Smooth muscle cell (in vitro differentiated cells): Measurements from ENCODE around the gene ABL1. TPM values are rescaled to one million over a fixed set of nuclear protein-coding genes. Genes with fewer than 3 reads are reported as not detected.

Experiments used
- DNase-seq: peaks from one replicate; lab custom pipeline; 2025; ENCODE audit not compliant: unreplicated experiment; lab: John Stamatoyannopoulos, UW
- H2AFZ ChIP-seq: fragments of 200-600 bp; sonication (generic); 2 replicates; pipeline ENCODE4 v1.6.0; 2016; ENCODE audit warnings: antibody characterized with exemption, low read depth, mild to moderate bottlenecking
- H3F3A ChIP-seq: fragments of 200-600 bp; sonication (generic); 2 replicates; pipeline ENCODE4 v1.6.0; 2017; ENCODE audit warnings: antibody characterized with exemption, low read depth
- H3K27ac ChIP-seq: fragments of 200-600 bp; sonication (generic); 2 replicates; pipeline ENCODE4 v1.5.1; 2016; ENCODE audit warnings: low read depth, mild to moderate bottlenecking
- H3K27me3 ChIP-seq: fragments of 200-600 bp; sonication (generic); 2 replicates; pipeline ENCODE4 v1.6.1; 2016; ENCODE audit warnings: low read depth, mild to moderate bottlenecking
- H3K36me3 ChIP-seq: fragments of 200-600 bp; sonication (generic); 2 replicates; pipeline ENCODE4 v1.5.1; 2016; ENCODE audit warnings: low read depth
- H3K4me1 ChIP-seq: fragments of 200-600 bp; sonication (generic); 2 replicates; pipeline ENCODE4 v1.5.1; 2016; ENCODE audit warnings: low read depth
- H3K4me2 ChIP-seq: fragments of 200-600 bp; sonication (generic); 2 replicates; pipeline ENCODE4 v1.6.0; 2016; ENCODE audit warnings: mild to moderate bottlenecking
- H3K4me3 ChIP-seq: fragments of 200-600 bp; sonication (generic); 2 replicates; pipeline ENCODE4 v1.5.1; 2016; ENCODE audit warnings: mild to moderate bottlenecking
- H3K79me2 ChIP-seq: fragments of 200-600 bp; sonication (generic); 2 replicates; pipeline ENCODE4 v1.6.0; 2016; ENCODE audit warnings: low read depth, mild to moderate bottlenecking
- H3K9ac ChIP-seq: fragments of 200-600 bp; sonication (generic); 2 replicates; pipeline ENCODE4 v1.6.0; 2016; ENCODE audit warnings: low read depth
- H3K9me3 ChIP-seq: fragments of 200-600 bp; sonication (generic); replicated peaks from 2 replicates; pipeline ENCODE4 v1.5.1; 2016; ENCODE audit warnings: low read depth
- H4K20me1 ChIP-seq: fragments of 200-600 bp; sonication (generic); 2 replicates; pipeline ENCODE4 v1.6.0; 2016; ENCODE audit warnings: low read depth
- CTCF ChIP-seq: fragments of 200-600 bp; sonication (generic); IDR thresholded peaks from 2 replicates; pipeline ENCODE4 v1.5.1; 2017; ENCODE audit warnings: borderline replicate concordance, mild to moderate bottlenecking, antibody characterized with exemption; ENCODE audit not compliant: insufficient read depth, poor library complexity, severe bottlenecking
- WGBS: methylation state at CpG from one replicate; pipeline ENCODE4 v1.1.7; 2016; ENCODE audit warnings: low lambda C conversion rate; 5-methylcytosine and 5-hydroxymethylcytosine counted together
- polyA plus RNA-seq: library from polyadenylated mRNA; unstranded; fragments of >200 nt; fragmentation: Nextera tagmentation; extraction: Ambion mirVana; gene quantifications from 2 replicates; pipeline ENCODE4 v1.2.1, GENCODE V29; 2016
- total RNA-seq: library from RNA; depleted of rRNA; stranded (reverse); fragments of >200 nt; gene quantifications from 2 replicates; pipeline ENCODE4 v1.2.3, GENCODE V29; 2014

ABL1 gene
- total and polyA plus RNA-seq, 2 experiments from 2014 or later: 38.2 to 51.0 TPM

- Histone ChIP-seq H3K4me3 (peak overlapping the region; percentile 96), H3F3A (no peaks in the 10 kb centered on the region), H3K4me2 (peak overlapping the region; percentile 88), H3K9ac (peak overlapping the region; percentile 97), H3K27me3 (no peaks in the 10 kb centered on the region), H4K20me1 (peaks cover 47% of the 10 kb centered on the region), H3K79me2 (peaks cover 85% of the 10 kb centered on the region), H3K27ac (peak overlapping the region; percentile 92), H3K36me3 (no peaks in the 10 kb centered on the region), H3K9me3 (no peaks in the 10 kb centered on the region), H2AFZ (no peak overlapping the region), H3K4me1 (peaks cover 41% of the 10 kb centered on the region)
- TF ChIP-seq CTCF: no peak
- under 1% methylated on average over 44 of the region's 44 CpGs for WGBS
- no peak for DNase-seq
Measured at GRCh38 chr9:130835441-130836298, 616 bp downstream of the ABL1 start.

- peak overlapping the region; percentile 92 for H3K27ac ChIP-seq
- H3F3A ChIP-seq: no peaks in the 10 kb centered on the region
- 38% methylated on average over 5 of the region's 5 CpGs for WGBS
- H3K27me3 ChIP-seq: no peaks in the 10 kb centered on the region
- no peak for DNase-seq
- H3K4me3 ChIP-seq: peak overlapping the region; percentile 96
- peak overlapping the region; percentile 97 for H3K9ac ChIP-seq
- no peaks in the 10 kb centered on the region for H3K36me3 ChIP-seq
- peaks cover 85% of the 10 kb centered on the region for H3K79me2 ChIP-seq
- H3K4me1 ChIP-seq: peaks cover 48% of the 10 kb centered on the region
- TF ChIP-seq CTCF: no peak
- peaks cover 60% of the 10 kb centered on the region for H4K20me1 ChIP-seq
- H2AFZ ChIP-seq: no peak overlapping the region
- H3K9me3 ChIP-seq: no peaks in the 10 kb centered on the region
- H3K4me2 ChIP-seq: peak overlapping the region; percentile 88
Measured at GRCh38 chr9:130837002-130837511, 2.0 kb downstream of the ABL1 start.

GRCh38 chr9:130837643-130838042 lies 2.6 kb downstream of the ABL1 start:
- peak overlapping the region; percentile 96 for H3K4me3 ChIP-seq
- H3K9me3 ChIP-seq: no peaks in the 10 kb centered on the region
- no peak overlapping the region for H2AFZ ChIP-seq
- no peaks in the 10 kb centered on the region for H3K36me3 ChIP-seq
- WGBS: 39% methylated on average over 4 of the region's 4 CpGs
- DNase-seq: no peak
- peaks cover 85% of the 10 kb centered on the region for H3K79me2 ChIP-seq
- H3K9ac ChIP-seq: peak overlapping the region; percentile 97
- no peaks in the 10 kb centered on the region for H3F3A ChIP-seq
- H3K4me2 ChIP-seq: peak overlapping the region; percentile 88
- no peak for TF ChIP-seq CTCF
- H3K27me3 ChIP-seq: no peaks in the 10 kb centered on the region
- peaks cover 53% of the 10 kb centered on the region for H3K4me1 ChIP-seq
- H4K20me1 ChIP-seq: peaks cover 66% of the 10 kb centered on the region
- H3K27ac ChIP-seq: peak overlapping the region; percentile 92
